Left hindlimb (tissue), 1 donor: ENCODE measurements around the gene TP53RK.

Experiments
- DNase-seq: peaks from one replicate; pipeline ENCODE4 v3.0.0-alpha.2; 2018

TP53RK gene

DNA sequence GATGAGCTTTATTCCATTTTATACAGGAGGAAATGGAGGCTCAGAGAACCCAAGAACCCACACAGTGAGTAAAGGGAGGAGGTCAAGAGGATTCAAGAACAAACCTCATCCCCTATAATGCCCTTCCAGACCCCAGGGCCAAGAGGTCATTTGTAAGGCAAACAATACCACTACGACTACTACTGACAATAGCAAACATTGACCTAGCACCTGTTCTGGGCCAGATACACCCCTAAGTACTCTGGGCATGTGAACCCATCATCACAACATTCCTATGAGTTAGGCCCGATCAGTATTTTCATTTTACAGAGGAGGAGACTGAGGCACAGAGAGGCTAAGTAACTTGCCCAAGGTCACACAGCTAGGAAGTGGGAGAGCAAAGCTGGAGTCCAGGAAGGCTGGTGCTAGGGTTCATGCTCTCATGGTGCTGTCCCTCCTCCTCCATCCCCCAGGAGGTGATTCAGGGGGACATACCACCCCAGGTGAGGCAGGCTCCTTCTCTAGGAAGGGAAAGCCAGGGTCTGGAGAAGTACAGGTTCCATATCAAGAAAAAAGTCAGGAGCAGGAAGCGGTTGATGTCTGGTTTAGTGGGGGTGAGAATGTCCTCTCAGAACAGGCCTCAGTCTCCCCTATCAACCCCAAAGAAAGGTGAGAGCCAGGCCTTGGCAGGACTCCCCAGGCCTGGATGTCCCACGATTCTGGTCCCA lies 51.7 kb downstream of the TP53RK start:
- no peak for DNase-seq

DNA sequence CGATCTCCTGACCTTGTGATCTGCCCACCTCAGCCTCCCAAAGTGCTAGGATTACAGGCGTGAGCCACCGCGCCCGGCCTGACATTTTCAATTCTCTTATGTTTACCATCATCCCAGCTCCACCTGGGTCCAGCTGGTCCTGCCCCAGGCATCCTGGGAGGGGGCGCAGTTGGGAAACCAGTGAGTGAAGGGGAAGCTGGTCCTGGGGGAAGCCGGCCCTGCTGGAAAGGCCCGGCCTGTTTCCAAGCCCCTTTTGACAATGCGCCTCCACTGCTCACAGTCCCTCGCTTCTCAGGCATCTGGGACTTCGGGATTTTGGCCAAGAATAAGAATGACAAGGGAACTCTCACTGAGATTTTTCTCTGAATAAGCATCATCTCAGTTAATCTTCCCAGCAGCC lies 52.2 kb downstream of the TP53RK start:
- DNase-seq: no peak

DNA sequence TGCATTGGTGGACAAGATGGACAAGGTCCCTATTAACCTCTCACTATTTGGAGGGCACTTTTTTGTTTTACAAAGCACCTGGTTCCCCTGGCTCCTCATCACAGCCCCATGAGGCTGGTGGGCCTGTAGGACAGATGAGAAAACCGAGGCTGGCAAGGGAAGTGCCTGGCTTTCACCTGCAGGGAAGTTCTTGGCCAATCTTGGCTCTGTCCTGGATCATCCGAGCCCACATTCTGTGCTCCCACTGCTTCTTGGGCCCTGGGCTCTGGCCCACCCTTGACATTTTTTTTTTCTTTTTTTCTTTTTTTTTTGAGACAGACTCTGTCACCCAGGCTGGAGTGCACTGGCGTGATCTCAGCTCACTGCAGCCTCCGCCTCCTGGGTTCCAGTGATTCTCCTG lies 52.7 kb downstream of the TP53RK start:
- DNase-seq: no peak

- DNase-seq: no peak
Observed at GRCh38 chr20:46635514-46636136, 53.6 kb downstream of the TP53RK start.

- no peak for DNase-seq
Observed at GRCh38 chr20:46634528-46634927, 54.7 kb downstream of the TP53RK start.
